ENCODE data around the gene SUPT5H. TPM values are rescaled to one million over a fixed set of nuclear protein-coding genes. Genes with fewer than 3 reads are reported as not detected.
A peak's percentile ranks its signal among the peaks of the same experiment; 100 is the strongest.

SUPT5H gene
- total and polyA plus RNA-seq, 2 of the 8 experiments (the other 6 are each of a cell fraction or from before 2014, with no cell fraction given) = 77.8 to 111 TPM

- WGBS, 2 experiments (ENCODE audit: extremely low coverage in 1 of 2, insufficient coverage in 1 of 2, insufficient read length in 1 of 2, insufficient replicate concordance in 2 of 2, low coverage in 1 of 2, low lambda C conversion rate in 2 of 2, missing lambda C conversion rate in 1 of 2) = 88% methylated on average over 1 of the region's 1 CpG; no CpG with 5 or more reads in 1 of the 2 experiments
- Histone ChIP-seq H3K56ac (replicated peaks; ENCODE audit: insufficient read length, low read depth, low read length) (no peak overlapping the region), H3K23ac (ENCODE audit: insufficient read length) (no peak overlapping the region), H2BK120ac (replicated peaks; ENCODE audit: low read depth, low read length) (no peak overlapping the region), H2BK20ac (ENCODE audit: low read length) (no peak overlapping the region), H3K14ac (ENCODE audit: insufficient read length) (no peak overlapping the region), H2BK15ac (ENCODE audit: low read length) (no peak overlapping the region), H3K79me1 (ENCODE audit: low read depth, low read length) (no peaks in the 10 kb centered on the region), H3K23me2 (ENCODE audit: low read depth, low read length) (peaks cover 24% of the 10 kb centered on the region), H3K79me2 (ENCODE audit: control insufficient read depth in 1 of 2, insufficient read depth in 2 of 2, low read length in 2 of 2) (peaks cover 6 to 33% of the 10 kb centered on the region in 2 experiments; a peak in 3 of 4 replicates), H3K9ac (replicated peaks in 1 of 4; ENCODE audit: extremely low read depth in 1 of 4, low read depth in 3 of 4, low read length in 3 of 4) (peak overlapping the region in 2 of 4 experiments; percentile 41 to 75; a peak in 2 of 7 replicates), H3K18ac (ENCODE audit: extremely low read depth, low read length) (no peak overlapping the region), H2AFZ (ENCODE audit: low read length) (no peak overlapping the region), H4K5ac (ENCODE audit: insufficient read length, low read depth, low read length) (no peak overlapping the region), H2BK12ac (ENCODE audit: low read depth, low read length) (0 out of 2 replicates have a peak overlapping the region, but pooled peaks have one; percentile 96), H4K8ac (ENCODE audit: extremely low read depth, insufficient read depth, low read length) (no peak overlapping the region), H3K36me3 (ENCODE audit: control insufficient read depth in 2 of 4, insufficient read depth in 4 of 4, low read length in 3 of 4) (peaks cover 0 to 6% (median 0%) of the 10 kb centered on the region in 4 experiments; a peak in 2 of 8 replicates), H3K4me3 (ENCODE audit: extremely low read depth in 1 of 4, insufficient read depth in 2 of 4, low read depth in 3 of 4, low read length in 4 of 4) (peak overlapping the region; percentile 64 to 97 (median 83); a peak in 5 of 8 replicates), H2AK5ac (ENCODE audit: low read depth, low read length) (0 out of 2 replicates have a peak overlapping the region, but pooled peaks have one; percentile 1), H3K27ac (ENCODE audit: low read depth, low read length) (peak overlapping the region; percentile 92; the same call in 1 of the 2 replicates), H3K9me3 (ENCODE audit: insufficient read depth in 2 of 2, low read depth in 1 of 2, low read length in 1 of 2) (no peaks in the 10 kb centered on the region), H3K4me1 (replicated peaks in 1 of 4; ENCODE audit: control insufficient read depth in 3 of 4, insufficient read depth in 4 of 4, low read length in 3 of 4) (peaks cover 10 to 46% (median 22%) of the 10 kb centered on the region in 4 experiments), H3K4me2 (ENCODE audit: insufficient read depth in 1 of 2, low read depth in 2 of 2, low read length in 2 of 2) (peak overlapping the region; percentile 78 to 84), H3K27me3 (replicated peaks in 1 of 4; ENCODE audit: control insufficient read depth in 3 of 4, extremely low read depth in 1 of 4, insufficient read depth in 3 of 4, low read length in 3 of 4) (no peaks in the 10 kb centered on the region), H3K4ac (replicated peaks; ENCODE audit: insufficient read length, low read depth, low read length) (no peak overlapping the region), H4K91ac (replicated peaks; ENCODE audit: insufficient read length, low read length) (no peak overlapping the region), H4K20me1 (replicated peaks in 1 of 2; ENCODE audit: control insufficient read depth in 1 of 2, insufficient read depth in 2 of 2, low read length in 2 of 2) (peaks cover 2 to 18% of the 10 kb centered on the region in 2 experiments), H2BK5ac (ENCODE audit: low read depth, low read length) (peak overlapping the region; percentile 0; the same call in 1 of the 2 replicates)
- FAIRE-seq (no peak), DNase-seq (ENCODE audit: low read depth in 1 of 2, low spot score in 2 of 2) (peak in 1 of 2 experiments; percentile 32)
- ChIA-PET CTCF (ENCODE audit: partially characterized antibody) (interaction anchor here (0.8 to 2.3 kb wide), 10 partner anchors 12 to 231 kb away, joined by 3 to 128 read pairs (median 6); partner anchors contain the start of genes MED29 and PAF1), POLR2A (ENCODE audit: partially characterized antibody) (interaction anchor here (0.7 to 25.7 kb wide), 6 partner anchors 10 to 90 kb away, joined by 3 to 1154 read pairs (median 13); partner anchors contain the start of genes MED29, PAF1, RPS16 and SUPT5H)
- peak in 1 of 2 experiments; percentile 32; a peak in 1 of 3 replicates for TF ChIP-seq POLR2A (IDR thresholded peaks at IDR 0.05; ENCODE audit: control extremely low read depth in 1 of 2, low read depth in 2 of 2, low read length in 2 of 2)
- TF ChIP-seq E2F6 (IDR thresholded peaks at IDR 0.05) = no peak
Measured at GRCh38 chr19:39410831-39411080, 34.6 kb upstream of the SUPT5H start.

Measured in H1 (cell line).